H1 (cell line): ENCODE data around the gene LTB. TPM values are rescaled to one million over a fixed set of nuclear protein-coding genes. Genes with fewer than 3 reads are reported as not detected.

Experiments
- CTCF ChIA-PET: fragments of 300-600 bp; sonication (Branson Sonifier 250); formaldehyde crosslinking; loops from one replicate; lab custom pipeline; 2021; ENCODE audit not compliant: partially characterized antibody; lab: Charles Lee
- POLR2A ChIA-PET: fragments of 300-600 bp; sonication (Branson Sonifier 250); formaldehyde crosslinking; loops from one replicate; lab custom pipeline; 2021; ENCODE audit warnings: inconsistent platforms; ENCODE audit not compliant: partially characterized antibody; lab: Charles Lee
- DNase-seq, 2 experiments: peaks; one replicate each; pipeline versions ENCODE4 v3.0.0 to v3.0.0-alpha.2; 2010 to 2022; ENCODE audit warnings: low spot score in 2 of 2, low read depth in 1 of 2, mixed read lengths in 1 of 2
- FAIRE-seq: peaks from 2 replicates; lab custom pipeline; 2011; peaks lifted over from hg19 to GRCh38; lab: Jason Lieb, UNC
- H2AFZ ChIP-seq: 2 replicates; pipeline ENCODE4 v1.8.1; 2012; ENCODE audit warnings: low read length, inconsistent platforms
- H2AK5ac ChIP-seq: 2 replicates; pipeline ENCODE4 v1.6.1; 2013; ENCODE audit warnings: low read depth, low read length
- H2BK120ac ChIP-seq: replicated peaks from 2 replicates; pipeline ENCODE3; 2013; ENCODE audit warnings: low read depth, low read length, inconsistent platforms
- H2BK12ac ChIP-seq: 2 replicates; pipeline ENCODE4 v1.6.1; 2013; ENCODE audit warnings: low read depth, low read length
- H2BK15ac ChIP-seq: 2 replicates; pipeline ENCODE4 v1.6.1; 2013; ENCODE audit warnings: low read length
- H2BK20ac ChIP-seq: 2 replicates; pipeline ENCODE4 v1.6.1; 2013; ENCODE audit warnings: low read length
- H2BK5ac ChIP-seq: 2 replicates; pipeline ENCODE4 v1.6.1; 2013; ENCODE audit warnings: low read depth, low read length
- H3K14ac ChIP-seq: 2 replicates; pipeline ENCODE4 v1.6.1; 2013; ENCODE audit warnings: inconsistent platforms; ENCODE audit not compliant: insufficient read length
- H3K18ac ChIP-seq: 2 replicates; pipeline ENCODE4 v1.6.1; 2013; ENCODE audit warnings: low read length; ENCODE audit errors: extremely low read depth
- H3K23ac ChIP-seq: 2 replicates; pipeline ENCODE4 v1.6.1; 2013; ENCODE audit warnings: inconsistent platforms; ENCODE audit not compliant: insufficient read length
- H3K23me2 ChIP-seq: 2 replicates; pipeline ENCODE4 v1.6.1; 2013; ENCODE audit warnings: low read depth, low read length
- H3K27ac ChIP-seq: 2 replicates; pipeline ENCODE4 v1.6.1; 2011; ENCODE audit warnings: low read depth, low read length, inconsistent platforms
- H3K27me3 ChIP-seq, 4 experiments: replicated peaks in 1 of 4; 1 replicate in 1 of 4; 2 replicates in 3 of 4; pipeline versions ENCODE4 v1.6.1 to v1.8.1; 2011 to 2013; ENCODE audit warnings: low read length in 3 of 4, mild to moderate bottlenecking in 3 of 4, inconsistent platforms in 2 of 4, mixed read lengths in 2 of 4, moderate library complexity in 1 of 4; ENCODE audit not compliant: control insufficient read depth in 3 of 4, insufficient read depth in 3 of 4; ENCODE audit errors: extremely low read depth in 1 of 4
- H3K36me3 ChIP-seq, 4 experiments: 2 replicates each; pipeline versions ENCODE4 v1.6.1 to v1.8.1; 2011 to 2013; ENCODE audit warnings: mild to moderate bottlenecking in 4 of 4, low read length in 3 of 4, moderate library complexity in 2 of 4, control low read depth in 1 of 4, inconsistent platforms in 1 of 4; ENCODE audit not compliant: insufficient read depth in 4 of 4, control insufficient read depth in 2 of 4
- H3K4ac ChIP-seq: replicated peaks from 2 replicates; pipeline ENCODE3; 2013; ENCODE audit warnings: low read length, low read depth, mixed read lengths, inconsistent platforms; ENCODE audit not compliant: insufficient read length
- H3K4me1 ChIP-seq, 4 experiments: replicated peaks in 1 of 4; 1 replicate in 1 of 4; 2 replicates in 3 of 4; pipeline versions ENCODE4 v1.6.1 to v1.8.1; 2011 to 2013; ENCODE audit warnings: low read length in 3 of 4, inconsistent platforms in 2 of 4, mixed read lengths in 1 of 4; ENCODE audit not compliant: insufficient read depth in 4 of 4, control insufficient read depth in 3 of 4
- H3K4me2 ChIP-seq, 2 experiments: 2 replicates each; pipeline versions ENCODE4 v1.6.1 to v1.8.1; 2011 to 2013; ENCODE audit warnings: low read depth in 2 of 2, low read length in 2 of 2, control low read depth in 1 of 2, inconsistent platforms in 1 of 2, mild to moderate bottlenecking in 1 of 2; ENCODE audit not compliant: insufficient read depth in 1 of 2
- H3K4me3 ChIP-seq, 4 experiments: fragments of 200-600, 300-600 bp in 1 of 4; sonication (generic), shearing (Covaris generic), sonication (Bioruptor Twin) in 1 of 4; 2 replicates each; pipeline versions ENCODE4 v1.5.1 to v1.8.1; 2011 to 2016; ENCODE audit warnings: low read length in 4 of 4, low read depth in 3 of 4, control low read depth in 2 of 4, inconsistent platforms in 2 of 4, mild to moderate bottlenecking in 2 of 4, mixed read lengths in 1 of 4, moderate library complexity in 1 of 4; ENCODE audit not compliant: insufficient read depth in 2 of 4; ENCODE audit errors: extremely low read depth in 1 of 4
- H3K56ac ChIP-seq: replicated peaks from 2 replicates; pipeline ENCODE3; 2013; ENCODE audit warnings: low read depth, mild to moderate bottlenecking, mixed read lengths, low read length, inconsistent platforms; ENCODE audit not compliant: insufficient read length
- H3K79me1 ChIP-seq: 2 replicates; pipeline ENCODE4 v1.6.1; 2013; ENCODE audit warnings: low read depth, low read length, control low read depth
- H3K79me2 ChIP-seq, 2 experiments: 2 replicates each; pipeline versions ENCODE4 v1.6.1 to v1.8.1; 2012 to 2013; ENCODE audit warnings: low read length in 2 of 2, mild to moderate bottlenecking in 2 of 2, inconsistent platforms in 1 of 2; ENCODE audit not compliant: insufficient read depth in 2 of 2, control insufficient read depth in 1 of 2
- H3K9ac ChIP-seq, 4 experiments: replicated peaks in 1 of 4; 1 replicate in 1 of 4; 2 replicates in 3 of 4; pipeline versions ENCODE4 v1.6.1 to v1.8.1; 2011 to 2013; ENCODE audit warnings: low read depth in 3 of 4, low read length in 3 of 4, control low read depth in 2 of 4, mild to moderate bottlenecking in 2 of 4, moderate library complexity in 2 of 4, inconsistent platforms in 1 of 4; ENCODE audit errors: extremely low read depth in 1 of 4
- H3K9me3 ChIP-seq, 2 experiments: 2 replicates each; pipeline versions ENCODE4 v1.6.1 to v1.8.1; 2012 to 2013; ENCODE audit warnings: mild to moderate bottlenecking in 2 of 2, moderate library complexity in 2 of 2, control low read depth in 1 of 2, inconsistent platforms in 1 of 2, low read depth in 1 of 2, low read length in 1 of 2, mixed read lengths in 1 of 2; ENCODE audit not compliant: insufficient read depth in 2 of 2
- H4K20me1 ChIP-seq, 2 experiments: replicated peaks in 1 of 2; 2 replicates each; pipeline versions ENCODE3 to v1.8.1; 2011 to 2013; ENCODE audit warnings: inconsistent platforms in 2 of 2, low read length in 2 of 2, mild to moderate bottlenecking in 1 of 2; ENCODE audit not compliant: insufficient read depth in 2 of 2, control insufficient read depth in 1 of 2
- H4K5ac ChIP-seq: 2 replicates; pipeline ENCODE4 v1.6.1; 2013; ENCODE audit warnings: low read length, low read depth, mixed read lengths, inconsistent platforms; ENCODE audit not compliant: insufficient read length
- H4K8ac ChIP-seq: 2 replicates; pipeline ENCODE4 v1.8.0; 2013; ENCODE audit warnings: mild to moderate bottlenecking, moderate library complexity, low read length, inconsistent platforms; ENCODE audit not compliant: insufficient read depth; ENCODE audit errors: extremely low read depth
- H4K91ac ChIP-seq: replicated peaks from 2 replicates; pipeline ENCODE3; 2013; ENCODE audit warnings: low read length, mixed read lengths, inconsistent platforms; ENCODE audit not compliant: insufficient read length
- ASH2L ChIP-seq: fragments of 200-600, 300-600 bp; sonication (generic); IDR thresholded peaks from one replicate; pipeline ENCODE4 v1.7.1; 2017; ENCODE audit warnings: low read length
- BRCA1 ChIP-seq: IDR thresholded peaks from 2 replicates; pipeline ENCODE4 v1.6.1; 2012; ENCODE audit warnings: low read depth, low read length, improper control_type of control experiment
- GTF2F1 ChIP-seq: IDR thresholded peaks from 2 replicates; pipeline ENCODE4 v1.6.1; 2012; ENCODE audit warnings: low read depth, low read length, improper control_type of control experiment, borderline replicate concordance
- NANOG ChIP-seq: IDR thresholded peaks from 2 replicates; pipeline ENCODE4 v1.6.1; 2011; ENCODE audit warnings: low read length, low read depth, mild to moderate bottlenecking, inconsistent platforms; ENCODE audit not compliant: insufficient read depth, poor library complexity, severe bottlenecking
- SIN3A ChIP-seq, 2 experiments: IDR thresholded peaks in 1 of 2; conservative IDR thresholded peaks in 1 of 2; 2 replicates each; pipeline ENCODE4 v1.6.1; 2011 to 2012; ENCODE audit warnings: low read length in 2 of 2, improper control_type of control experiment in 1 of 2, low read depth in 1 of 2, mild to moderate bottlenecking in 1 of 2
- WGBS, 2 experiments: shearing (Covaris generic) in 1 of 2; methylation state at CpG; one replicate each; pipeline versions ENCODE4 v1.1.6 to v1.1.7; 2013 to 2015; ENCODE audit warnings: low lambda C conversion rate in 2 of 2, mixed read lengths in 2 of 2, inconsistent platforms in 1 of 2, low coverage in 1 of 2, missing lambda C conversion rate in 1 of 2; ENCODE audit not compliant: insufficient replicate concordance in 2 of 2, insufficient coverage in 1 of 2, insufficient read length in 1 of 2; ENCODE audit errors: extremely low coverage in 1 of 2, missing lambda C conversion rate in 1 of 2; 5-methylcytosine and 5-hydroxymethylcytosine counted together
- long read RNA-seq, 2 experiments: library from RNA in 1 of 2; library from capped mRNA in 1 of 2; stranded (forward); transcript quantifications; one replicate each; pipeline ENCODE4 v2.0.0, GENCODE V29; 2021; ENCODE audit warnings: inconsistent platforms in 1 of 2
- polyA minus RNA-seq, 3 experiments: library from RNA; depleted of rRNA, polyadenylated mRNA; stranded (reverse); fragments of >200 nt; gene quantifications; 1 replicate in 2 of 3; 2 replicates in 1 of 3; pipeline ENCODE4 v1.2.3, GENCODE V29; 2011
- polyA plus RNA-seq, 7 experiments: library from polyadenylated mRNA; depleted of rRNA in 3 of 7; stranded (reverse) in 5 of 7; unstranded in 2 of 7; fragments of >200 nt in 5 of 7; fragments of 200-250 nt in 2 of 7; gene quantifications; 1 replicate in 5 of 7; 2 replicates in 1 of 7; 4 replicates in 1 of 7; pipeline versions ENCODE4 v1.2.1 to v1.2.3, GENCODE V29; 2011 to 2013; ENCODE audit warnings: missing spikeins in 2 of 7, mixed read lengths in 2 of 7
- total RNA-seq: library from RNA; stranded (reverse); fragmentation: NEBNext Ultra II Directional; extraction: Animal tissue kit (Norgen Biotek cat#: 25700); gene quantifications from 2 replicates; pipeline ENCODE4 v1.2.1, GENCODE V29; 2021
- TF ChIP-seq, protein P1 (sequence below), 3 experiments: IDR thresholded peaks; 1 replicate in 2 of 3; 2 replicates in 1 of 3; pipeline versions ENCODE4 v1.5.1 to v1.6.1; 2011; ENCODE audit warnings: low read length in 3 of 3, mild to moderate bottlenecking in 3 of 3, inconsistent platforms in 2 of 3, low read depth in 1 of 3, moderate library complexity in 1 of 3; ENCODE audit not compliant: insufficient read depth in 1 of 3; ENCODE audit errors: control extremely low read depth in 1 of 3

Gene LTB, protein sequence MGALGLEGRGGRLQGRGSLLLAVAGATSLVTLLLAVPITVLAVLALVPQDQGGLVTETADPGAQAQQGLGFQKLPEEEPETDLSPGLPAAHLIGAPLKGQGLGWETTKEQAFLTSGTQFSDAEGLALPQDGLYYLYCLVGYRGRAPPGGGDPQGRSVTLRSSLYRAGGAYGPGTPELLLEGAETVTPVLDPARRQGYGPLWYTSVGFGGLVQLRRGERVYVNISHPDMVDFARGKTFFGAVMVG
- total RNA-seq (0.43 TPM in 1 of 2 replicates, not detected in the other), polyA plus RNA-seq (2011; rRNA removed) (0.47 and 0.77 TPM in 2 replicates), polyA minus RNA-seq (2011; rRNA and poly(A)+ RNA removed) (not detected in 2 replicates)
- 0.39 TPM for polyA plus RNA-seq (2011; cell fraction: cytosol; rRNA removed)
- 0.19 TPM for polyA plus RNA-seq (2011; cell fraction: nucleus; rRNA removed)
- 0.17 to 0.89 TPM (median 0.46 TPM) in 3 of 4 replicates, not detected in the other for polyA plus RNA-seq (2012, experiment 1 of 2)
- polyA plus RNA-seq (2012, experiment 2 of 2), result not detected
- polyA plus RNA-seq (2013, experiment 1 of 2), result 0.28 TPM
- polyA plus RNA-seq (2013, experiment 2 of 2), result 0.20 TPM
- not detected for polyA minus RNA-seq (2011; cell fraction: cytosol; rRNA and poly(A)+ RNA removed)
- not detected for polyA minus RNA-seq (2011; cell fraction: nucleus; rRNA and poly(A)+ RNA removed)
- long read RNA-seq, experiment 1, result 0 reads
- long read RNA-seq, experiment 2, result 0 reads

DNA sequence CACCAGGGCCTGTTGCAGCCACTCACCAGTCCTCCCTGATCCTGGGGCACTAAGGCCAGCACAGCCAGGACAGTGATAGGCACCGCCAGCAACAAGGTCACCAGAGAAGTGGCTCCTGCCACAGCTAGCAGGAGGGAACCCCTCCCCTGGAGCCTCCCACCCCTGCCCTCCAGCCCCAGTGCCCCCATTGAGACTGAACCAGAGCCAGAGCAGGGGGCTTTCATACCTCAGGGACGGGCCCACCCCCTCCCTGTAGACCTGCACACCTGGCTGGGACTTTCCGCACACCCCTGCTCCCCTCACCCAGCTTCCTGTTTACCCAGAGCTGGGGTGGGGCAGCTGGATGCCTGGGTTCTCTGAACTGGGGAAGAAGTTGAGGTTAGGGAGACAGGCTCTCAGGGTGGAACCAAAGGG is at the start of gene LTB:
Gene LTB, minus strand, starts transcription at position 195 of the 414 bp plus-strand sequence. Its CDS starts 7 bp downstream, at position 188.
- Histone ChIP-seq H3K4ac (peak within 1 kb of the TSS; percentile 61), H2BK5ac (peak within 1 kb of the TSS; percentile 35; the same call in 1 of the 2 replicates), H3K79me1 (no peaks in the 10 kb centered on the region), H2BK15ac (0 out of 2 replicates have a peak within 1 kb of the TSS, but pooled peaks have one; percentile 88), H3K4me3 (peak within 1 kb of the TSS; percentile 54 to 89 (median 80)), H3K4me2 (peak within 1 kb of the TSS; percentile 62 to 84), H4K91ac (no peak within 1 kb of the TSS), H3K27ac (no peak within 1 kb of the TSS), H3K9ac (peak within 1 kb of the TSS in 3 of 4 experiments; percentile 22 to 57 (median 51); a peak in 5 of 7 replicates), H3K36me3 (no peaks in the 10 kb centered on the region), H4K8ac (no peak within 1 kb of the TSS; the same call in 1 of the 2 replicates), H2BK12ac (peak within 1 kb of the TSS; percentile 75; the same call in 1 of the 2 replicates), H2AK5ac (no peak within 1 kb of the TSS; the same call in 1 of the 2 replicates), H3K56ac (peak within 1 kb of the TSS; percentile 32), H2BK20ac (0 out of 2 replicates have a peak within 1 kb of the TSS, but pooled peaks have one; percentile 3), H3K14ac (no peak within 1 kb of the TSS), H4K5ac (no peak within 1 kb of the TSS), H3K23ac (no peak within 1 kb of the TSS), H4K20me1 (no peaks in the 10 kb centered on the region), H3K9me3 (no peaks in the 10 kb centered on the region), H3K18ac (peak within 1 kb of the TSS; percentile 71), H3K23me2 (peaks cover 9% of the 10 kb centered on the region; the same call in 1 of the 2 replicates), H2BK120ac (no peak within 1 kb of the TSS), H3K27me3 (peaks cover 0 to 8% (median 7%) of the 10 kb centered on the region in 4 experiments; a peak in 5 of 7 replicates), H3K4me1 (peaks cover 0 to 6% (median 6%) of the 10 kb centered on the region in 4 experiments; a peak in 6 of 7 replicates), H2AFZ (peak within 1 kb of the TSS; percentile 79), H3K79me2 (no peaks in the 10 kb centered on the region)
- ChIA-PET CTCF (interaction anchor here (0.5 to 22.0 kb wide), 10 partner anchors 0 to 61 kb away, joined by 3 to 640 read pairs (median 15); partner anchors contain the start of genes ATP6V1G2, LST1, LTB and NCR3), POLR2A (interaction anchor here (0.8 to 12.2 kb wide), 14 partner anchors 11 to 252 kb away, joined by 3 to 110 read pairs (median 5); partner anchors contain the start of genes ATP6V1G2, DDX39B, GPANK1 and NCR3)
- DNase-seq (no peak), FAIRE-seq (no peak)
- 88% methylated on average over 3 of the region's 3 CpGs; no CpG with 5 or more reads in 1 of the 2 experiments for WGBS, 2 experiments
- TF ChIP-seq SIN3A (conservative IDR thresholded peaks at IDR 0.05 in 1 of 2, IDR thresholded peaks at IDR 0.05 in 1 of 2; ENCODE audit: low read depth in 1 of 2, low read length in 2 of 2) (no peak), NANOG (no peak), BRCA1 (no peak), GTF2F1 (no peak), ASH2L (no peak)
- TF ChIP-seq, protein P1, sequence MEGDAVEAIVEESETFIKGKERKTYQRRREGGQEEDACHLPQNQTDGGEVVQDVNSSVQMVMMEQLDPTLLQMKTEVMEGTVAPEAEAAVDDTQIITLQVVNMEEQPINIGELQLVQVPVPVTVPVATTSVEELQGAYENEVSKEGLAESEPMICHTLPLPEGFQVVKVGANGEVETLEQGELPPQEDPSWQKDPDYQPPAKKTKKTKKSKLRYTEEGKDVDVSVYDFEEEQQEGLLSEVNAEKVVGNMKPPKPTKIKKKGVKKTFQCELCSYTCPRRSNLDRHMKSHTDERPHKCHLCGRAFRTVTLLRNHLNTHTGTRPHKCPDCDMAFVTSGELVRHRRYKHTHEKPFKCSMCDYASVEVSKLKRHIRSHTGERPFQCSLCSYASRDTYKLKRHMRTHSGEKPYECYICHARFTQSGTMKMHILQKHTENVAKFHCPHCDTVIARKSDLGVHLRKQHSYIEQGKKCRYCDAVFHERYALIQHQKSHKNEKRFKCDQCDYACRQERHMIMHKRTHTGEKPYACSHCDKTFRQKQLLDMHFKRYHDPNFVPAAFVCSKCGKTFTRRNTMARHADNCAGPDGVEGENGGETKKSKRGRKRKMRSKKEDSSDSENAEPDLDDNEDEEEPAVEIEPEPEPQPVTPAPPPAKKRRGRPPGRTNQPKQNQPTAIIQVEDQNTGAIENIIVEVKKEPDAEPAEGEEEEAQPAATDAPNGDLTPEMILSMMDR (IDR thresholded peaks at IDR 0.05; ENCODE audit: control extremely low read depth in 1 of 3, insufficient read depth in 1 of 3, low read depth in 1 of 3, low read length in 3 of 3), result no peak
